ENCODE data around the gene CLIC4. TPM values are rescaled to one million over a fixed set of nuclear protein-coding genes. Genes with fewer than 3 reads are reported as not detected.

CLIC4 gene
- total and polyA plus RNA-seq, 9 of the 15 experiments (the other 6 are each of a cell fraction or from before 2014, with no cell fraction given) = 16.0 to 67.5 (median 38.4) TPM

DNA sequence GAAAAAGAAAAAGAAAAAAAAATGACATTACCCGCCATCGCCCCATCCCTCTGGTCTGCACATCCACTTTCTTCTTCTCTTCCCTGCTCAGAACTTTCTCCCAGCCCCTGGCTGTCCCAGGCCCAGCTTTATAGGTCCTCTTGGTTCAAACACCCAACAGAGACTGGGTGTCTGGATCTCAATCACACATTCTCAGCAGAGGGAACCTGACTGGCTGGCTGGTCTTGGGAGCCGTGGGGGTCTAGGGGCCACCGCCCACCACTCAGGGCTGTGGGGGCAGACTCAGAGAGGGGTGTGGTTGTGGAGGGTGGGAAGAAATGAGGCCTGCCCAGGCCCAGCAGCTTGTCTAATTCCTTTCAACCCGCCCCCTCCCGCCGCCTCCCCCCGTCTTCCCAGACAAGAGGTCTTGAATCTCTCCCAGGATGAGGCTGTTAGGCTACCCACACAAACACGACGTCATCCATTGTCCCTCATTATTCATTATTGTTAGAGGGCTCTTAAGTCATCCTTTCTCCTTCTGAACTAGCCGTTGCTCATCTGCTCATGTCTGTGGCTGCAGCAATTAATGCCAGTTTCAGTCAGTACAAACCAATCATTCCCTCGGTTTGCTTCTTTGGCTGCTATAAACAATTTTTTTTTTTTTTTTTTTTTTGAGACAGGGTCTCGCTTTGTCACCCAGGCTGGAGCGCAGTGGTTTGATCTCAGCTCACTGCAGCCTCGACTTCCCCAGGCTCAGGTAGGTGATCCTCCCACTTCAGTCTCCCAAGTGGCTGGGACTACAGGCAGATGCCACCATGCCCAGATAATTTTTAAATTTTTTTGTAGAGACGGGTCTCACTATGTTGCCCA, 40.6 kb upstream of the CLIC4 start (continued):
- TF ChIP-seq, protein P1, sequence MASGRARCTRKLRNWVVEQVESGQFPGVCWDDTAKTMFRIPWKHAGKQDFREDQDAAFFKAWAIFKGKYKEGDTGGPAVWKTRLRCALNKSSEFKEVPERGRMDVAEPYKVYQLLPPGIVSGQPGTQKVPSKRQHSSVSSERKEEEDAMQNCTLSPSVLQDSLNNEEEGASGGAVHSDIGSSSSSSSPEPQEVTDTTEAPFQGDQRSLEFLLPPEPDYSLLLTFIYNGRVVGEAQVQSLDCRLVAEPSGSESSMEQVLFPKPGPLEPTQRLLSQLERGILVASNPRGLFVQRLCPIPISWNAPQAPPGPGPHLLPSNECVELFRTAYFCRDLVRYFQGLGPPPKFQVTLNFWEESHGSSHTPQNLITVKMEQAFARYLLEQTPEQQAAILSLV (tag; IDR thresholded peaks at IDR 0.05) = no peak
- TF ChIP-seq TRIM28 (IDR thresholded peaks at IDR 0.05) = no peak
- no peak for TF ChIP-seq TEAD2 (tag; IDR thresholded peaks at IDR 0.05)
- TF ChIP-seq PHF20 (IDR thresholded peaks at IDR 0.05; ENCODE audit: partially characterized antibody) = no peak
- no peak for TF ChIP-seq FUS (optimal IDR thresholded peaks at IDR 0.05; ENCODE audit: low read depth, low read length)
- no peak for TF ChIP-seq ARID1B (IDR thresholded peaks at IDR 0.05)
- TF ChIP-seq FIP1L1 (IDR thresholded peaks at IDR 0.05; ENCODE audit: low read depth, low read length, poor library complexity, severe bottlenecking) = no peak
- TF ChIP-seq ZNF253 (CRISPR knock-in tag; conservative IDR thresholded peaks at IDR 0.05) = no peak
- TF ChIP-seq PRPF4 (IDR thresholded peaks at IDR 0.05; ENCODE audit: insufficient read depth, low read depth, low read length, poor library complexity, severe bottlenecking) = no peak
- peak; percentile 47; the same call in 1 of the 2 replicates for TF ChIP-seq SMARCA5 (IDR thresholded peaks at IDR 0.05)
- TF ChIP-seq BHLHE40 (IDR thresholded peaks at IDR 0.05; ENCODE audit: low read length) = no peak
- TF ChIP-seq, protein P2, sequence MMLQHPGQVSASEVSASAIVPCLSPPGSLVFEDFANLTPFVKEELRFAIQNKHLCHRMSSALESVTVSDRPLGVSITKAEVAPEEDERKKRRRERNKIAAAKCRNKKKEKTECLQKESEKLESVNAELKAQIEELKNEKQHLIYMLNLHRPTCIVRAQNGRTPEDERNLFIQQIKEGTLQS (IDR thresholded peaks at IDR 0.05) = peak; percentile 56; the same call in 1 of the 2 replicates
- TF ChIP-seq, protein P2 (CRISPR knock-in tag; conservative IDR thresholded peaks at IDR 0.05) = no peak
- TF ChIP-seq ZNF778 (CRISPR knock-in tag; IDR thresholded peaks at IDR 0.05) = no peak
- TF ChIP-seq ZKSCAN8 (CRISPR knock-in tag; IDR thresholded peaks at IDR 0.05) = no peak
- TF ChIP-seq HLTF (IDR thresholded peaks at IDR 0.05) = no peak
- TF ChIP-seq, protein P3, sequence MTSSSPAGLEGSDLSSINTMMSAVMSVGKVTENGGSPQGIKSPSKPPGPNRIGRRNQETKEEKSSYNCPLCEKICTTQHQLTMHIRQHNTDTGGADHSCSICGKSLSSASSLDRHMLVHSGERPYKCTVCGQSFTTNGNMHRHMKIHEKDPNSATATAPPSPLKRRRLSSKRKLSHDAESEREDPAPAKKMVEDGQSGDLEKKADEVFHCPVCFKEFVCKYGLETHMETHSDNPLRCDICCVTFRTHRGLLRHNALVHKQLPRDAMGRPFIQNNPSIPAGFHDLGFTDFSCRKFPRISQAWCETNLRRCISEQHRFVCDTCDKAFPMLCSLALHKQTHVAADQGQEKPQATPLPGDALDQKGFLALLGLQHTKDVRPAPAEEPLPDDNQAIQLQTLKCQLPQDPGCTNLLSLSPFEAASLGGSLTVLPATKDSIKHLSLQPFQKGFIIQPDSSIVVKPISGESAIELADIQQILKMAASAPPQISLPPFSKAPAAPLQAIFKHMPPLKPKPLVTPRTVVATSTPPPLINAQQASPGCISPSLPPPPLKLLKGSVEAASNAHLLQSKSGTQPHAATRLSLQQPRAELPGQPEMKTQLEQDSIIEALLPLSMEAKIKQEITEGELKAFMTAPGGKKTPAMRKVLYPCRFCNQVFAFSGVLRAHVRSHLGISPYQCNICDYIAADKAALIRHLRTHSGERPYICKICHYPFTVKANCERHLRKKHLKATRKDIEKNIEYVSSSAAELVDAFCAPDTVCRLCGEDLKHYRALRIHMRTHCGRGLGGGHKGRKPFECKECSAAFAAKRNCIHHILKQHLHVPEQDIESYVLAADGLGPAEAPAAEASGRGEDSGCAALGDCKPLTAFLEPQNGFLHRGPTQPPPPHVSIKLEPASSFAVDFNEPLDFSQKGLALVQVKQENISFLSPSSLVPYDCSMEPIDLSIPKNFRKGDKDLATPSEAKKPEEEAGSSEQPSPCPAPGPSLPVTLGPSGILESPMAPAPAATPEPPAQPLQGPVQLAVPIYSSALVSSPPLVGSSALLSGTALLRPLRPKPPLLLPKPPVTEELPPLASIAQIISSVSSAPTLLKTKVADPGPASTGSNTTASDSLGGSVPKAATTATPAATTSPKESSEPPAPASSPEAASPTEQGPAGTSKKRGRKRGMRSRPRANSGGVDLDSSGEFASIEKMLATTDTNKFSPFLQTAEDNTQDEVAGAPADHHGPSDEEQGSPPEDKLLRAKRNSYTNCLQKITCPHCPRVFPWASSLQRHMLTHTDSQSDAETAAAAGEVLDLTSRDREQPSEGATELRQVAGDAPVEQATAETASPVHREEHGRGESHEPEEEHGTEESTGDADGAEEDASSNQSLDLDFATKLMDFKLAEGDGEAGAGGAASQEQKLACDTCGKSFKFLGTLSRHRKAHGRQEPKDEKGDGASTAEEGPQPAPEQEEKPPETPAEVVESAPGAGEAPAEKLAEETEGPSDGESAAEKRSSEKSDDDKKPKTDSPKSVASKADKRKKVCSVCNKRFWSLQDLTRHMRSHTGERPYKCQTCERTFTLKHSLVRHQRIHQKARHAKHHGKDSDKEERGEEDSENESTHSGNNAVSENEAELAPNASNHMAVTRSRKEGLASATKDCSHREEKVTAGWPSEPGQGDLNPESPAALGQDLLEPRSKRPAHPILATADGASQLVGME (CRISPR knock-in tag; IDR thresholded peaks at IDR 0.05) = no peak
- TF ChIP-seq, protein P4, sequence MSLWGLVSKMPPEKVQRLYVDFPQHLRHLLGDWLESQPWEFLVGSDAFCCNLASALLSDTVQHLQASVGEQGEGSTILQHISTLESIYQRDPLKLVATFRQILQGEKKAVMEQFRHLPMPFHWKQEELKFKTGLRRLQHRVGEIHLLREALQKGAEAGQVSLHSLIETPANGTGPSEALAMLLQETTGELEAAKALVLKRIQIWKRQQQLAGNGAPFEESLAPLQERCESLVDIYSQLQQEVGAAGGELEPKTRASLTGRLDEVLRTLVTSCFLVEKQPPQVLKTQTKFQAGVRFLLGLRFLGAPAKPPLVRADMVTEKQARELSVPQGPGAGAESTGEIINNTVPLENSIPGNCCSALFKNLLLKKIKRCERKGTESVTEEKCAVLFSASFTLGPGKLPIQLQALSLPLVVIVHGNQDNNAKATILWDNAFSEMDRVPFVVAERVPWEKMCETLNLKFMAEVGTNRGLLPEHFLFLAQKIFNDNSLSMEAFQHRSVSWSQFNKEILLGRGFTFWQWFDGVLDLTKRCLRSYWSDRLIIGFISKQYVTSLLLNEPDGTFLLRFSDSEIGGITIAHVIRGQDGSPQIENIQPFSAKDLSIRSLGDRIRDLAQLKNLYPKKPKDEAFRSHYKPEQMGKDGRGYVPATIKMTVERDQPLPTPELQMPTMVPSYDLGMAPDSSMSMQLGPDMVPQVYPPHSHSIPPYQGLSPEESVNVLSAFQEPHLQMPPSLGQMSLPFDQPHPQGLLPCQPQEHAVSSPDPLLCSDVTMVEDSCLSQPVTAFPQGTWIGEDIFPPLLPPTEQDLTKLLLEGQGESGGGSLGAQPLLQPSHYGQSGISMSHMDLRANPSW (CRISPR knock-in tag; IDR thresholded peaks at IDR 0.05) = no peak
- TF ChIP-seq ZNF561 (CRISPR knock-in tag; conservative IDR thresholded peaks at IDR 0.05) = no peak

Data from K562 (cell line).